K562 (cell line): Measurements from ENCODE around the gene METTL25B. TPM values are rescaled to one million over a fixed set of nuclear protein-coding genes. Genes with fewer than 3 reads are reported as not detected.

Source experiments
- ARID1B ChIP-seq: fragments of 450-650 bp; IDR thresholded peaks from 2 replicates; pipeline ENCODE4 v1.6.1; 2016; ENCODE audit warnings: antibody characterized with exemption, mild to moderate bottlenecking, inconsistent platforms
- ARID2 ChIP-seq: fragments of 450-650 bp; IDR thresholded peaks from 2 replicates; pipeline ENCODE4 v1.6.1; 2017; ENCODE audit warnings: antibody characterized with exemption, mild to moderate bottlenecking
- HDAC8 ChIP-seq: fragments of 450-650 bp; IDR thresholded peaks from 2 replicates; pipeline ENCODE4 v1.6.1; 2016; ENCODE audit warnings: mild to moderate bottlenecking, missing genetic modification characterization, moderate library complexity, missing compliant biosample characterization
- HMGXB4 ChIP-seq: sonication (generic); formaldehyde crosslinking; IDR thresholded peaks from 2 replicates; pipeline ENCODE4 v1.8.1; 2023; ENCODE audit warnings: mild to moderate bottlenecking, missing genetic modification reagents
- JUND ChIP-seq, 2 experiments: IDR thresholded peaks; 2 replicates in 1 of 2; 3 replicates in 1 of 2; pipeline ENCODE4 v1.6.1; 2011; ENCODE audit warnings: borderline replicate concordance in 2 of 2, low read depth in 2 of 2, low read length in 2 of 2, improper control_type of control experiment in 1 of 2, missing biosample characterization in 1 of 2, missing genetic modification characterization in 1 of 2, missing genetic modification reagents in 1 of 2
- LARP7 ChIP-seq: fragments of 450-650 bp; IDR thresholded peaks from 2 replicates; pipeline ENCODE4 v1.6.1; 2016
- MYC ChIP-seq, 2 experiments: fragments of 250-450 bp in 1 of 2; sonication (Bioruptor Pico) in 1 of 2; IDR thresholded peaks; 2 replicates each; pipeline versions ENCODE4 v1.5.1 to v1.6.1; 2012 to 2021; ENCODE audit warnings: low read depth in 2 of 2, borderline replicate concordance in 1 of 2, improper control_type of control experiment in 1 of 2, low read length in 1 of 2, mild to moderate bottlenecking in 1 of 2, moderate library complexity in 1 of 2
- NR2C1 ChIP-seq, 2 experiments: fragments of 450-650 bp; IDR thresholded peaks; 2 replicates each; pipeline ENCODE4 v1.6.1; 2017; ENCODE audit warnings: mild to moderate bottlenecking in 2 of 2, antibody characterized with exemption in 1 of 2, inconsistent platforms in 1 of 2, missing compliant biosample characterization in 1 of 2, missing genetic modification characterization in 1 of 2
- PHF20 ChIP-seq: fragments of 450-650 bp; IDR thresholded peaks from 2 replicates; pipeline ENCODE4 v1.6.1; 2018; ENCODE audit not compliant: partially characterized antibody
- PHF21A ChIP-seq: fragments of 450-650 bp; IDR thresholded peaks from 2 replicates; pipeline ENCODE4 v1.6.1; 2017; ENCODE audit warnings: low read depth, borderline replicate concordance
- SRF ChIP-seq, 2 experiments: fragments of 250-450, 450-650 bp in 1 of 2; sonication (Bioruptor Pico) in 1 of 2; sonication (generic) in 1 of 2; formaldehyde crosslinking; IDR thresholded peaks; 2 replicates each; pipeline versions ENCODE4 v1.5.0 to v1.5.1; 2020 to 2022; ENCODE audit warnings: mild to moderate bottlenecking in 1 of 2, missing genetic modification reagents in 1 of 2
- STAG1 ChIP-seq: sonication (generic); formaldehyde crosslinking; IDR thresholded peaks from 2 replicates; pipeline ENCODE4 v1.5.0; 2020; ENCODE audit warnings: missing genetic modification reagents, borderline replicate concordance
- TBP ChIP-seq: optimal IDR thresholded peaks from 2 replicates; pipeline ENCODE3; 2011; ENCODE audit warnings: low read depth, low read length, improper control_type of control experiment
- TRIM28 ChIP-seq: fragments of 450-650 bp; IDR thresholded peaks from 2 replicates; pipeline ENCODE4 v1.6.1; 2017
- YBX1 ChIP-seq: fragments of 450-650 bp; IDR thresholded peaks from 2 replicates; pipeline ENCODE4 v1.7.1; 2016; ENCODE audit warnings: mild to moderate bottlenecking
- ZBTB2 ChIP-seq: fragments of 450-650 bp; IDR thresholded peaks from 2 replicates; pipeline ENCODE4 v1.6.1; 2016; ENCODE audit warnings: antibody characterized with exemption
- ZNF592 ChIP-seq: fragments of 450-650 bp; IDR thresholded peaks from 2 replicates; pipeline ENCODE4 v1.6.1; 2017; ENCODE audit warnings: antibody characterized with exemption, mild to moderate bottlenecking
- polyA plus RNA-seq, 8 experiments: library from polyadenylated mRNA; depleted of rRNA in 4 of 8; stranded (reverse) in 5 of 8; unstranded in 3 of 8; fragments of >200 nt; fragmentation: Nextera tagmentation in 2 of 8; fragmentation: Illumina TruSeq in 1 of 8; extraction: Ambion mirVana in 2 of 8; extraction: Trizol in 1 of 8; gene quantifications; 2 replicates each; pipeline versions ENCODE4 v1.2.1 to v1.2.3, GENCODE V29; 2011 to 2014; ENCODE audit warnings: inconsistent platforms in 1 of 8, missing spikeins in 1 of 8
- total RNA-seq, 7 experiments: library from RNA; depleted of rRNA in 6 of 7; stranded (reverse); fragments of >200 nt in 6 of 7; fragmentation: Illumina TruSeq in 2 of 7; extraction: Trizol in 2 of 7; gene quantifications; 2 replicates each; pipeline versions ENCODE4 v1.2.1 to v1.2.3, GENCODE V29; 2011 to 2021; ENCODE audit warnings: low replicate concordance in 1 of 7

METTL25B gene
- total and polyA plus RNA-seq, 9 of the 15 experiments (the other 6 are each of a cell fraction or from before 2014, with no cell fraction given), result 7.7 to 48.3 (median 33.1) TPM

GRCh38 chr1:156689035-156689952, 39.0 kb upstream of the METTL25B start (continued):
- TF ChIP-seq ZBTB2 (0 out of 2 replicates have a peak, but pooled peaks have one; percentile 27), SRF (CRISPR knock-in tag; IDR thresholded peaks at IDR 0.05) (peak in 1 of 2 experiments; percentile 57; a peak in 1 of 4 replicates), TRIM28 (peak; percentile 18; the same call in 1 of the 2 replicates), PHF20 (peak; percentile 45), HMGXB4 (CRISPR knock-in tag) (0 out of 2 replicates have a peak, but pooled peaks have one; percentile 42), JUND (IDR thresholded peaks at IDR 0.05; ENCODE audit: borderline replicate concordance, low read depth, low read length) (peak; percentile 51; the same call in 1 of the 2 replicates), JUND (tag; IDR thresholded peaks at IDR 0.05; ENCODE audit: borderline replicate concordance, low read depth, low read length) (no peak; the same call in 2 of the 3 replicates), ARID2 (peak; percentile 99), LARP7 (no peak), HDAC8 (tag) (no peak), TBP (peak; percentile 42), STAG1 (CRISPR knock-in tag) (peak; percentile 62), NR2C1 (IDR thresholded peaks at IDR 0.05) (no peak), NR2C1 (tag; IDR thresholded peaks at IDR 0.05) (no peak), YBX1 (no peak), ARID1B (no peak; the same call in 1 of the 2 replicates), ZNF592 (peak; percentile 10; the same call in 1 of the 2 replicates), MYC (IDR thresholded peaks at IDR 0.05; ENCODE audit: low read depth, low read length) (peak; percentile 27; the same call in 1 of the 2 replicates), MYC (CRISPR knock-in tag; IDR thresholded peaks at IDR 0.05; ENCODE audit: borderline replicate concordance, low read depth) (no peak), PHF21A (peak; percentile 34; the same call in 1 of the 2 replicates)
